Measurements from ENCODE around the gene MYOT.

MYOT gene

GRCh38 chr5:137866541-137867388 lies 895 bp upstream of the MYOT start:
- Histone ChIP-seq H3K27ac (peak overlapping the region; percentile 61), H3K9ac (no peak overlapping the region), H3K36me3 (ENCODE audit: control insufficient read depth, insufficient read depth, low read length) (no peaks in the 10 kb centered on the region), H3K79me2 (no peaks in the 10 kb centered on the region), H3K27me3 (ENCODE audit: control insufficient read depth, insufficient read depth, low read length) (no peaks in the 10 kb centered on the region), H2AFZ (peak overlapping the region; percentile 50), H3K4me3 (ENCODE audit: low read depth, low read length) (no peak overlapping the region), H3K4me2 (ENCODE audit: low read length) (no peak overlapping the region), H3K9me3 (ENCODE audit: control insufficient read depth, low read length) (no peaks in the 10 kb centered on the region), H3K4me1 (peaks cover 6% of the 10 kb centered on the region)
- TF ChIP-seq, protein P1, sequence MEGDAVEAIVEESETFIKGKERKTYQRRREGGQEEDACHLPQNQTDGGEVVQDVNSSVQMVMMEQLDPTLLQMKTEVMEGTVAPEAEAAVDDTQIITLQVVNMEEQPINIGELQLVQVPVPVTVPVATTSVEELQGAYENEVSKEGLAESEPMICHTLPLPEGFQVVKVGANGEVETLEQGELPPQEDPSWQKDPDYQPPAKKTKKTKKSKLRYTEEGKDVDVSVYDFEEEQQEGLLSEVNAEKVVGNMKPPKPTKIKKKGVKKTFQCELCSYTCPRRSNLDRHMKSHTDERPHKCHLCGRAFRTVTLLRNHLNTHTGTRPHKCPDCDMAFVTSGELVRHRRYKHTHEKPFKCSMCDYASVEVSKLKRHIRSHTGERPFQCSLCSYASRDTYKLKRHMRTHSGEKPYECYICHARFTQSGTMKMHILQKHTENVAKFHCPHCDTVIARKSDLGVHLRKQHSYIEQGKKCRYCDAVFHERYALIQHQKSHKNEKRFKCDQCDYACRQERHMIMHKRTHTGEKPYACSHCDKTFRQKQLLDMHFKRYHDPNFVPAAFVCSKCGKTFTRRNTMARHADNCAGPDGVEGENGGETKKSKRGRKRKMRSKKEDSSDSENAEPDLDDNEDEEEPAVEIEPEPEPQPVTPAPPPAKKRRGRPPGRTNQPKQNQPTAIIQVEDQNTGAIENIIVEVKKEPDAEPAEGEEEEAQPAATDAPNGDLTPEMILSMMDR (IDR thresholded peaks at IDR 0.05): no peak

DNA sequence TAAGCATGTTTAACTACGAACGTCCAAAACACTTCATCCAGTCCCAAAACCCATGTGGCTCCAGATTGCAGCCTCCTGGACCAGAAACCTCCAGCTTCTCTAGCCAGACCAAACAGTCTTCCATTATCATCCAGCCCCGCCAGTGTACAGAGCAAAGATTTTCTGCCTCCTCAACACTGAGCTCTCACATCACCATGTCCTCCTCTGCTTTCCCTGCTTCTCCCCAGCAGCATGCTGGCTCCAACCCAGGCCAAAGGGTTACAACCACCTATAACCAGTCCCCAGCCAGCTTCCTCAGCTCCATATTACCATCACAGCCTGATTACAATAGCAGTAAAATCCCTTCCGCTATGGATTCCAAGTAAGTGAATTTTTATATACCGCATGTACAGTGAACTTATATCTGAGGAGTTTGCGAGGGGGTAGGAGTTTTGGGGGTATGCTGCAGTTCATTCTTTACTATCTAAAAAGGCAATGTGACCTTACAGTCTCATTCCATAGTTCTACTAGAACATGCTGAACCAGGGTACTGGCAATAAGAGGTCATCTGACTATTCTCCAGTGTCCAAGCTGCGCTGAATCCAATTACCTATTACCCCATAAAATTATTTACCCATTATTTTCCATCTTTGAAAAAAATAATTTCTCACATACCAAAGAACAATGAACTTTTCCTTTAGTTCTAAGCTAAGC lies 3.1 kb downstream of the MYOT start:
- peaks cover 6% of the 10 kb centered on the region for H3K4me1 ChIP-seq
- no peaks in the 10 kb centered on the region for H3K36me3 ChIP-seq (ENCODE audit: control insufficient read depth, insufficient read depth, low read length)
- H2AFZ ChIP-seq: no peak overlapping the region
- H3K79me2 ChIP-seq: no peaks in the 10 kb centered on the region
- H3K9me3 ChIP-seq (ENCODE audit: control insufficient read depth, low read length): no peaks in the 10 kb centered on the region
- H3K4me3 ChIP-seq (ENCODE audit: low read depth, low read length): no peak overlapping the region
- H3K27ac ChIP-seq: peak overlapping the region; percentile 7
- no peak overlapping the region for H3K9ac ChIP-seq
- TF ChIP-seq, protein P1 (IDR thresholded peaks at IDR 0.05): no peak
- no peaks in the 10 kb centered on the region for H3K27me3 ChIP-seq (ENCODE audit: control insufficient read depth, insufficient read depth, low read length)
- H3K4me2 ChIP-seq (ENCODE audit: low read length): no peak overlapping the region

DNA sequence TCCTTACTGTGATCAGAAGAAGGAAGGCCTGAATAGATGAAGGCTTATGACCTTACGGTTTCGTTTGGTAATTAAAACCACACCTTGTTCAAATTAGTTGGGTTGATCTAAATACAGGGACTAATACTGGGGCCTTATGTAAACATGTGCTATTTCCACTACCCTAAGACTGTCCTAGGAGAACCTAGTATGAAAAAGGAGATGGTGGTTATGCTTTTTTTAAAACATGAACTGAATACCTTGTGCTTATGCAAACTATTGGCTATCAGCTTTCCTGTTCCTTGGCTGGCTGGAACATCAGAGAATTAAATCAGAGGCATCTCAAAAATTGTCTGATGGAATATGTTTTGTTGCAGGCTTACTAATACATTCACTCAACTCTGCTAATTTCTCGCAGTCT lies 3.9 kb downstream of the MYOT start:
- Histone ChIP-seq H3K4me1 (peaks cover 6% of the 10 kb centered on the region), H3K79me2 (no peaks in the 10 kb centered on the region), H3K4me2 (ENCODE audit: low read length) (no peak overlapping the region), H3K27ac (peak overlapping the region; percentile 11), H3K27me3 (ENCODE audit: control insufficient read depth, insufficient read depth, low read length) (no peaks in the 10 kb centered on the region), H3K9ac (no peak overlapping the region), H3K36me3 (ENCODE audit: control insufficient read depth, insufficient read depth, low read length) (no peaks in the 10 kb centered on the region), H3K4me3 (ENCODE audit: low read depth, low read length) (no peak overlapping the region), H3K9me3 (ENCODE audit: control insufficient read depth, low read length) (no peaks in the 10 kb centered on the region), H2AFZ (peak overlapping the region; percentile 28)
- TF ChIP-seq, protein P1 (IDR thresholded peaks at IDR 0.05): no peak

DNA sequence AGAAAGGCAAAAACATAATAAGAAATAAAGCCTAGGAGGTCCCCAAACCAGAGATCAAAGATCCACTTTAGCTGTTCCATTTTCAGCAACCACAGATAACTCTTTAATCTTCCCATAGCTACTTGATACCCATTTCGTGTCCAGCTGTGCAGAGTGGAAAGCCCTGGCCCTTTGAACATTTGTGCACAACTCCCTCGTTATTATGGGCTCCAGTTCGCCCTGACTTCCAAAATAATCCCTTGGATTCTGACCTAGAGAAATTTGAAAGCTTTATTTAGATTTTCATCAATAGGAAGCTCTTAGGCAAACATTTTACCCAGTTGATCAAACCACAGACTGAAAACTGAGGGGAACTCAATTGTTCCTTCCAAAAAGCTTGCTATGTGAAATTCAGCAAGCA lies 4.8 kb downstream of the MYOT start:
- no peaks in the 10 kb centered on the region for H3K79me2 ChIP-seq
- H3K36me3 ChIP-seq (ENCODE audit: control insufficient read depth, insufficient read depth, low read length): no peaks in the 10 kb centered on the region
- H3K4me3 ChIP-seq (ENCODE audit: low read depth, low read length): no peak overlapping the region
- peak overlapping the region; percentile 29 for H2AFZ ChIP-seq
- H3K4me1 ChIP-seq: peaks cover 3% of the 10 kb centered on the region
- no peak overlapping the region for H3K9ac ChIP-seq
- H3K27ac ChIP-seq: no peak overlapping the region
- H3K27me3 ChIP-seq (ENCODE audit: control insufficient read depth, insufficient read depth, low read length): no peaks in the 10 kb centered on the region
- no peaks in the 10 kb centered on the region for H3K9me3 ChIP-seq (ENCODE audit: control insufficient read depth, low read length)
- TF ChIP-seq, protein P1 (IDR thresholded peaks at IDR 0.05): no peak
- H3K4me2 ChIP-seq (ENCODE audit: low read length): no peak overlapping the region
